Stimulated activated CD4-positive, alpha-beta T cell treated with anti-CD3 and anti-CD28 coated beads, Interleukin-15, amount 100 ng/mL, for 48 hours (primary cell): ENCODE data around the gene GIT2.
"Not testable (repeated sequence)": the region's sequence is repeated elsewhere in the genome, so short reads cannot be mapped to it uniquely, and the experiment has no call there.

Source experiments
- DNase-seq, 2 donors: peaks; one replicate each; pipeline ENCODE4 v3.0.0-alpha.2; 2020; ENCODE audit warnings: low read depth in 2 of 2

The GIT2 gene

DNA sequence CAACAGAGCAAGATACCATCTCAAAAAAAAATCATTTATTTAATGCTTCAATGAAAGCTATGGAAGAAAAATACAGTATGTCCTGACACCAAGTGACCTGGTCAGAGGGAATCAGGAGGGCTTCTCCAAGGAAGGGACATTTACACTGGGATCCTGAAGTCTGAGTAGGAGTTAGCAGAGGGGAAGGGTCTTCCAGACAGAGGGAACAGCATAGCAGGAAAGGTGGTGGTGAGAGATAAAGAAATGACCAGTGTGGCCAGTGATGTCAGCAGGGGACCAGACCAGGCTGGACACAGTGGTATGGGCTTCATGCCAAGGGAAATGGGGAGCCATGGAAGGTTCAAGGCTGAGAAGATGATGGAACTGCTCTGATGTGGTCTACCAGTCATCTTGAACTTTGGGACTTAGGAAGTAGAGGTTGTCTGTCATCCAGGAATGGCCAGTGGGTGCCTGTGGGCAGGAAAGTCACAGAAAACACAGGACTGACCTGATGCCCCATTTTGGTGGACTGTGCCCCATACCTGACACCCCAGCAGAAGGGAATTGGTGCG lies 103.9 kb downstream of the GIT2 start:
- DNase-seq, result no peak

DNA sequence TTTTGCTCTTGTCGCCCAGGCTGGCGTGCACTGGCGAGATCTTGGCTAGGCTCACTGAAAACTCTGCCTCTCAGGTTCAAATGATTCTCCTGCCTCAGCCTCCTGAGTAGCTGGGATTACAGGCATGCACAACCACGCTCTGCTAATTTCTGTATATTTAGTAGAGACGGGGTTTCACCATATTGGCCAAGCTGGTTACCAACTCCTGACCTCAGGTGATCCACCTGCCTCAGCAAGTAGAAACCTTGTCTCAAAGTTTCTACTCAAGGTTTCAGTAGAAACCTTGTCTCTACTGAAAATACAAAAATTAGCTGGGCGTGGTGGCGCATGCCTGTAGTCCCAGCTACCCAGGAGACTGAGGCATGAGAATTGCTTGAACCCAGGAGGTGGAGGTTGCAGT lies 104.4 kb downstream of the GIT2 start:
- not testable (repeated sequence) for DNase-seq

DNA sequence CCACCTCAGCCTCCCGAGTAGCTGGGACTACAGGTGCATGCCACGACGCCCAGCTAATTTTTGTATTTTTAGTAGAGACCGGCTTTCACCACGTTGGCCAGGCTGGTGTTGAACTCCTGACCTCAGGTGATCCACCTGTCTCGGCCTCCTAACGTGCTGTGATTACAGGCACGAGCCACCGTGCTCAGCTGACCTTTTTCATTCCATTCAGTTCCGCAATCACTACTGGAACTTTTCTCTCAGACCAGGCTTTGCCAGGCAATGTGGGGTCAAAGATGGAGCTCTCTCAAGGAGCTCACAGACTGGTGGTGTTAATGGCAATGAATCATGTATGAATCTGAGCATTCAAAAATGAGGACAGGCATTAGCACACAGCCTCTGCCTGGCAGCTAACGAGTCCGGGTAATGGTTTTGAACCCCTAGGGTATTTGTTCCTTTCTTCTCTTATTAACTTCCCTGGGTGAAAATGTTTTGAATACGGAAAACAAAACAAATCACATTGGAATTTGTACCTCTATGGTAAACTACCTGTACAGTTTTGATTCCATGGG lies 105.5 kb downstream of the GIT2 start:
- no peak for DNase-seq

DNA sequence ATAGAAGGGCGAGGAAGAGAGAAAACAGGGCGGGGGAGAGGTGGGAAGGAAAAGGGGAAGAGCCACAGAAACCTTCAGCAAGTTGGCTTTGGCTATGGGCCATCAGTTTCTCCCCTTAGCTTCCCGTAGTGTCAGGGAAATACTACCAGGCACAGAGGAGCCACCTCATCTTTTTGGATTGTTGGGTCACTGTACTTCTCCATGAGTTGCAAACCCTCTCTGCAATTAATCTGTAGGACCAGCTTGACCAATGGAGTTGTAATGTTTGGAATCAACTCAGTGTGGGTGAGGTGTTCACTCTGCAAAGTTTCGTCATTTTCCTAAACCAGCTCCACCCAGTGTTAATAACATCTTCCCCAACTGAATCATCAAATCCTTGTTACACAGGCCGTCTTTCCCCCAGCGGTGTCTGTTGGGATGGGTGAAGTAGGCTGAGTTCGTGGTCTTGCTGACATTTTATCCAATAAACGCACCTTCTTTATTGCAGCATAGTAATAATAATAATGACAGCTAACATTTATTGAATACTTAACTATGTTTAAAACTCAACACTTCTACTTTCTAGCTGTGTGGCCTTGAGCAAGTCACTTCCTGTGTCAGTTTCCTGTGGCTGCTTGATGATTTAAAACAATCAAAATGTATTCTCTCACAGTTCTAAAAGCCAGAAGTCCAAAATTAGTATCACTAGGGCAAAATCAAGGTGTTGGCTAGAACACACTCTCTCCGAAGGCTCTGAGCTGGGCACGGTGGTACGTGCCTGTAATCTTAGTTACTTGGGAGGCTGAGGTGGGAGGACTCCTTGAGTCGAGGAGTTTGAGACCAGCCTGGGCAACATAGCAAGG lies 107.8 kb downstream of the GIT2 start:
- no peak for DNase-seq

DNA sequence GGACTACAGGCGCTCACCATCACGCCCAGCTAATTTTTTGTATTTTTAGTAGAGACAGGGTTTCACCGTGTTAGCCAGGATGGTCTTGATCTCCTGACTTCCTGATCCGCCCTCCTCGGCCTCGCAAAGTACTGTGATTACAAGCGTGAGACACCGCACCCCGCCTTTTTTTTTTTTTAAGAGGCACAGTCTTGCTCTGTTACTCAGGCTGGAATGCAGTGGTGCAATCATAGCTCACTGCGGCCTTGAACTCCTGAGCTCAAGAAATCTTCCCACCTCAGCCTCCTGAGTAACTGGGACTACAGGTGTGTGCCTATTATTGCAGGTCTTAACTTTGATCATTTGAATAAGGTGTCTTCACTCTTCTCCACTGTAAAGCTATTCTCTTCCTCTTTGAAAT lies 110.6 kb downstream of the GIT2 start:
- no peak for DNase-seq

DNA sequence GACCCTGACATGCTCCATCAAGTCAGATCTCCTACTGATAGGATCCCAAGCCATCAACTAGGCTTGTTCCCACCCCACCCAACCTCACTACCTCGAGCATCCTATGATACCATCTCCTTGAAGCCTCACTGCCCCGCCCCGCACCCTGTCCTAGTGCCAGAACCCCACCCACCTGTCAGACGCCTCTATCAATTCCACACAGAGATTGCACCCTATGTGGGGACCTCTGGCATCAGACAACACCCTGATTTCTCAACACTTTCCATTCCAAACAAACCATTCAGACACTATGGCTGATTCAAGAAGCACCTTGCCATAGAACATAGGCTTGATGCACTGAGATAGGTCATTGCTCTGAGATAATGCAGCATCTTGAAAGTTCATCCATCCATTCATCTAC lies 112.7 kb downstream of the GIT2 start:
- no peak for DNase-seq

DNA sequence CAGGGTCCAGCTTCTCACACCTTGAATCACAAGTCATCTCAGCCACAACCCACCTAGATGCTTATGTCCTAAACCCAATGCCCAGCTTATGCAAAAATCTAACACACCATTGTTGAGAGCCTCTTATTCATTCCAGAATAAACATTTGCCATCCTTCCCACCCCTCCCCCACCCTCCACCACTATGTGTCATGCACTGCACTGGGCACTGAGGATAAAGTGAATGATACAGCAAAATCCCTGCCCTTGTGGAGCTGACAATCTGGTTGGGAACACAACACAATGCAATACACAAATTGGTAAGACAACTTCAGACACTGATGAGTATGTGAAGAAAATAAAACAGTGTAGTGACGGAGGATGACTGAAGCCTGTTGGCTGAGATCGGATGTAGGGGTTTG lies 114.4 kb downstream of the GIT2 start:
- DNase-seq, result no peak

DNA sequence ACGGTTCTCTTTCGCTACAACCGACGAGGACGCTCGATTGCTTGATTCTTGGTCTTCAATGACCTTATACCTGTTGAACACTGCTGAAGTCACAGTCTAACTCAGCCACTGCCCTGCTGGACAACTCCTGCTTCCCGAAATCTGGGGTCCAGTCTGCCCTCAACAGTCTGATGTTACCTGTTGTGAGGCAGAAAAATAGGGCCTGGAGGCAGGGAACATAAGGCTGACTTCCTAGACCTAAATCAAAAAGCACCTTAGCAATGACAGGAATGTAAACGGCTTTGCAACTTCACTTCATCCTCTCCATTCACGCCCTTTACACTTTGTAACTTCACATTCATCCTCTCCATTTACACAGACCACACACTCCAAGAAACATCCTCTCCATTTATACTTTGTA lies 115.2 kb downstream of the GIT2 start:
- no peak for DNase-seq

DNA sequence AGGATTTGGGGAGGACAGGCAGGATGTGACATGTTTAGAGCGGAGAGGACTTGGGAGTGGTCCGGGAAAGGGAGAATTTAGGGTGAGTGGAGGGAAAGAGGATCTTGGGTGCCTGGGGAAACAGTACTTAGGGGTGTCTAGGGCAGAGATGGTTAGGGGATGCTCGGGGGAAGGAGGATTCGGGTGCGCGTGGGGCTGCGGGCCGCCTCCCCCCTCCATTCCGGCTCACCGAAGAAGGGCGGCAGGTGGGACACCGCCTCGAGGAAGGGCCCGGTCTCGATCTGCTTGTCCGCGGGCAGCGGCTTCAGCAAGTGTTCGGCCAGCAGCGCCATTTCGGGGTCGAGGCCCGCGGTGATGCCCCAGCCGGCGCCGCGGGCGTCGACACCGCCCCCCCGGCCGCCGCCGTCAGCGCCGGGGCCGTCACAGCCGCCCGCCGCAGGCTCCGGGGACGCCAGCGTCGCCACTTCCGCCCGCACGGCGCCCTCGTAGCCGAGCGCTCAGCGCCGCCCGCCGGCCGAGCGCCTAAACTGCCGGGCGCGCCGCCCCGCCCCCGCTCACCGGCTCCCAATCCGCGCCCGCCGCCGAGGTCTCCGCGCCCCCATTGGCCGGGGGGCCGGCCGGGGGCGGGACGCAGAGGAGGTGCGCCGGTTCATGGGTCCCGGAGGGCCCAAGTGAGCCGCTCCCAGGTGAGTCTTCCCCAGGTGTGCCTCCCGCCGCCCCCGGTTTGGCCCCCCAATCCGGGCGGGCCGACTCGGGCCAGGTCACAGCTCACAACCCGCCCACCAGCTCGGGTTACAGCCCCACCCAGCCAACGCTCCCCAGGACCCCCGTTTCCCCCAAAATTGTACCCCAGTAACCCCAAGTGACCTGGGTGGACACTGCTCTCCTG lies 115.9 kb downstream of the GIT2 start, which contains the start of gene GLTP:
Gene GLTP, minus strand, starts transcription at position 499 of the 889 bp plus-strand sequence. Its CDS starts 167 bp downstream, at position 332.
- peak; percentile 65 to 87 for DNase-seq
